NCI-H446 treated with DMSO at 0.1 percent for 48 hours (cell line): Measurements from ENCODE around the gene IL1R1.
"Not testable (repeated sequence)": the region's sequence is repeated elsewhere in the genome, so short reads cannot be mapped to it uniquely, and the experiment has no call there.

Source experiments
- DNase-seq: peaks from one replicate; lab custom pipeline; 2025; lab: John Stamatoyannopoulos, UW

IL1R1 gene, protein sequence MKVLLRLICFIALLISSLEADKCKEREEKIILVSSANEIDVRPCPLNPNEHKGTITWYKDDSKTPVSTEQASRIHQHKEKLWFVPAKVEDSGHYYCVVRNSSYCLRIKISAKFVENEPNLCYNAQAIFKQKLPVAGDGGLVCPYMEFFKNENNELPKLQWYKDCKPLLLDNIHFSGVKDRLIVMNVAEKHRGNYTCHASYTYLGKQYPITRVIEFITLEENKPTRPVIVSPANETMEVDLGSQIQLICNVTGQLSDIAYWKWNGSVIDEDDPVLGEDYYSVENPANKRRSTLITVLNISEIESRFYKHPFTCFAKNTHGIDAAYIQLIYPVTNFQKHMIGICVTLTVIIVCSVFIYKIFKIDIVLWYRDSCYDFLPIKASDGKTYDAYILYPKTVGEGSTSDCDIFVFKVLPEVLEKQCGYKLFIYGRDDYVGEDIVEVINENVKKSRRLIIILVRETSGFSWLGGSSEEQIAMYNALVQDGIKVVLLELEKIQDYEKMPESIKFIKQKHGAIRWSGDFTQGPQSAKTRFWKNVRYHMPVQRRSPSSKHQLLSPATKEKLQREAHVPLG

GRCh38 chr2:102141970-102142828, at the start of gene IL1R1:
IL1R1 (plus strand) TSS chr2:102142746; CDS start chr2:102157725, 14,979 bp downstream.
- no peak for DNase-seq

- no peak for DNase-seq
Observed at GRCh38 chr2:102093662-102094061, 48.9 kb upstream of the IL1R1 start.

DNA sequence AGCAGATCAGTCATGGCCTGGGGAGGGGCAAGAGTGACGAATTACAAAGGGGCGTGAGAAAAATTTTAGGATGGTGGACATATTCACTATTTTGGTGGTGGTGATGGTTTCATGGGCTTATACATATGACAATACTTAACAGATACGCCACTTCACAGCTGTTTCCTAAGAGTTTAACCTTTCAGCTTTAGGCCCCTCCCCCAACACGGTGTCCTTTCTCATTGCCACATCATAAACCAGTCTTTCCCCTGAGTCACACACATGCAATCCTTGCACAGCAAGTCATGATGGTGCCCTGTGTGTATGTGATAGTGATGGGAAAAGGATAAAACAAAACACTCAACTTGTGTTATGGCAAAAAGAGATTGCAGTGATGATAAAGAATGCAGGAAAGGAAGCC, 47.6 kb upstream of the IL1R1 start:
- DNase-seq, result no peak

- DNase-seq, result no peak
Observed at GRCh38 chr2:102096103-102096502, 46.4 kb upstream of the IL1R1 start.

DNA sequence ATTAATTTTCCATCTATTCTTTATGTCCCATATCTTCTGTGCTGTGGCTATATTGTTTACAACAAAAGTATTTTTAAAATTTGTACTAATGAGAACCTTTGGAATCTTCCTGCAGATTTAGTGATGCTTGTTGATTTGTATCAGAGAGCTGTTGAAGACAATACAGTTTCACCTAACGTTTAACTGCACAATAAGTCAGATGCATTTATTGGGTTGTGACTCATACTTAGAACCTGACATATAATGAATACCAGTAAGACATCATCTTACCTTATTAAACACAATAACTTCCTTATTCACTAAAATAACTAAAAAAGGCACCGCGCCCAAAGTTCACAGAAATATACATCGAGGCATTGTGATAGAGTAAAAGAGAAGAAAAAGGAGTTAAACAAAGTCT, 43.8 kb upstream of the IL1R1 start:
- DNase-seq, result no peak

DNA sequence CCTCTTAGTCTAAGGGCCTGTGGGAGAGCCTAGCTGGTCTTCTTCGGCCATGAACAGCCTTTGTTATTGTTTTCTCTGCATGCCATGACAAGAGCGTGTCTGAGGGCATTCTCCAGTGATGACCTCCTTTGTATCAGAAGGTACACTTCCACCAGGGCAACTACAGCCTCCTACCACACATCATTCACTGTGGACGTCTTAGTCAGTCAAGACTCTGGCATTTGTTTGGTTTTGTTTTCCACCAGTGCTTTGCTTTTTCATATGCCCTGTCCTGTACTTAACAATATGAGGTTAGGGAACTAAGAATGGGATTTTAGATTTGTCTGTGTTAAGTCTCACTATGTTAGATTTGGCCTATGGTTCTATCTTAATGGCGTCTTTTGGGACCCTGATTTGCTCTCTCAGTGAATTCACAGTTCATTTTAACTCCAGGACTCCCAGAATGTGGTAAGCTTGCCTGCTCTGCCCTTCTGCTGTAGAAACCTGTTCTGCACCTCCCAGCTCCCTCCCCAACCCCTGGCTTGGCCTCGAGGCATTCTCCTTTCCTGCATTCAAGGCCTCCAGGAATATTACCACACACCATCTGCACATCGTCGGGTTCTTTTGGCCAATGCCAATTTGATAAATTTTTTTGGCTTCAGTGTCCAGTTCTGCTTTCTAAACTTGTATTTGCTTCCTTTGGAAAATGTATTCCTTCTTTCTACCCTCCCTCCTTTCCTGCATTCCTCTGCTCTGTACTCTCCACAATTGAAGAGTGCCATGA, 42.8 kb upstream of the IL1R1 start:
- no peak for DNase-seq

- no peak for DNase-seq
Observed at GRCh38 chr2:102100371-102101096, 42.0 kb upstream of the IL1R1 start.

- no peak for DNase-seq
Observed at GRCh38 chr2:102101097-102101848, 41.3 kb upstream of the IL1R1 start.

DNA sequence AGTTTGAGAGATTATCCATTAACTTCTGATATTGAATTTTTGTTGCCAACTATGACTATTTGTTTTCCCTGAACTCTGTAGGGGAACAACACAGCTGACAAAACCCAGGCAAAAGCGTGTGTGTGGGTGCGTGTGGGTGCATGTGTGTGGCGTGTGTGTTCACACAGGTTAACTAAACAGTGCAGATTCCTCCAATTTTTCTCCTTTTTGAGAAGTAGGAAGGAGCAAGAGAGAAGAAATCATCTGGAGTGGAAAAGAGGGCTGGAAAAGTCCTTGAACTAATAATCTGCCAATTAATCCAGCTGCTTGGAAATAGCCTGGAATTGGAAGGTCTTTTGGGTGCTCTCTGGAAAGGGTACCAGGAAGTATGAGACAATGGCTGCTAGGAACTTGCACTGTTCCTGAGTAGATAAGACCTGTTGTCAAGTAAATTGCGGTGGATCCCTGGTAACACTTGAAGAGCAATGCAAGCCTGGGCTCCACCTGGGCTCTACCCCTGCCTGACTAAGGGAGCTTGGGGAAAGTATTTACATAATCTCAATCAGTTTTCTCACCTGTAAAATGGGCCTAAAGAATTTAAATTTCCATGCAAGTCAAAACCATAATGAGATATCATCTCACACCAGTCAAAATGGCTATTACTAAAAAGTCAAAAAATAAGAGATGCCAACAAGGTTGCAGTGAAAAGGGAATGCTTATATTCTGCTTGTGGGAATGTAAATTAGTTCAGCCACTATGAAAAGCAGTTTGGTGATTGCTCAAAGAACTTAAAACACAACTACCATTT, 40.5 kb upstream of the IL1R1 start:
- no peak for DNase-seq

GRCh38 chr2:102102636-102102948, 40.0 kb upstream of the IL1R1 start:
- DNase-seq, result not testable (repeated sequence)

GRCh38 chr2:102103284-102103683, 39.3 kb upstream of the IL1R1 start:
- DNase-seq, result no peak

- DNase-seq, result no peak
Observed at GRCh38 chr2:102103992-102104871, 38.3 kb upstream of the IL1R1 start.

DNA sequence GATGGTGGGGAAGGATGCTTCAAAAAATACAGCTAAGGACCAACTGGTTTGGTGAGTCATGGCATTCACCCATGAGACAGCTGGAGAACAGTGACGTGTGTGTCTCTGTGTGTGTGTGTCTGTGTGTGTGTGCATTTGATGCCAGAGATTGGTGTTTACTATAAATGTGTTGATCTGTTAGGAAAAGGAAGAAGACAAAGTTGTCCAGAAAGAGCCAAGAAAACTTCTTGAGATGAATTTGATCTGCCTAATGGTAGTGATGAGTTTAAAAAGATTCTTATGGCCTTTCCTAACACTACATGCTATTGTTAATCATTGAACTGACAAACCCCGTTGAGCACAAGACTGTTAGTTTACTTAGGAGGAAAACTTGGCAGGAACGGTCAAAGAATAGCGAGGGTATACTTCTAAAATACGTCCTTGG, 36.4 kb upstream of the IL1R1 start:
- DNase-seq, result no peak

- not testable (repeated sequence) for DNase-seq
Observed at GRCh38 chr2:102106813-102107740, 35.5 kb upstream of the IL1R1 start.

DNA sequence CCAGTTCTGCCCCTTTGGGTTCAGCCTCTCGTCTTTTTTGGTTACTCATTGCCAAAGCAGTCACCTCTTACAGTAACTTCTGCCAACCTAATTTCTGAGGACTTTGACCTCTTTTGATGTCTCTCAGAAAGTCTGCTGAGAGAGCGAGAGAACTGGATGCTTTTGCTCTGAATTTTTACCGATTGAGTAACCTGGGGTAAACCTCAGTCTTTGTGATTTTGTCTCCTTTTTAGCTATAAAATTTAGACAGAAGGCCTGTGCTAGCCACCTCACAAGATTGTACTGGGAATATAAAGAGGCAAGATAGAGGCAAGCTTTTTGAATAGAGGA, 34.8 kb upstream of the IL1R1 start:
- no peak for DNase-seq

GRCh38 chr2:102109016-102109415, 33.5 kb upstream of the IL1R1 start:
- no peak for DNase-seq

DNA sequence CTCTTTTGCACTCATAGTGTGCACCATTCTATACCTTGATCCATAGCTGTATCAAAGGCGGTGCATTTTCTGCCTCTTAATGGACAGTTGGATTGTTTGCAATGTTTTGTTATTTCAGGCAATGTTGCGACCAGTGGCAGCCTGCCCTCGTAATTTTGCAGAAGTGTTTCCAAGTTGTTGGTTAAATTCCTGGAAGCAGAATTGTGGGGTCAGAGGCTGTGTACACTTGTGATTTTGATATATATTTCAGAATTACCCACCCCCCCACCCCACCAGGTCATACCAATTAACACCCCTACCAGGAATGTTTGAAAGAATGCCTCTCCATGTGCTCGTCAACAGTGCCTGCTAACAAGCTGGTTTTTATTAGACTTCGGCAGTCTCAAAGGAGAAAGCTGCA, 32.4 kb upstream of the IL1R1 start:
- no peak for DNase-seq
